ENCODE results near the gene C18orf32. TPM values are rescaled to one million over a fixed set of nuclear protein-coding genes. Genes with fewer than 3 reads are reported as not detected.
A peak's percentile ranks its signal among the peaks of the same experiment; 100 is the strongest.

Gene C18orf32
- total and polyA plus RNA-seq, 10 of the 15 experiments (the other 5 are each of a cell fraction or from before 2014, with no cell fraction given): 11.5 to 67.0 (median 32.9) TPM

DNA sequence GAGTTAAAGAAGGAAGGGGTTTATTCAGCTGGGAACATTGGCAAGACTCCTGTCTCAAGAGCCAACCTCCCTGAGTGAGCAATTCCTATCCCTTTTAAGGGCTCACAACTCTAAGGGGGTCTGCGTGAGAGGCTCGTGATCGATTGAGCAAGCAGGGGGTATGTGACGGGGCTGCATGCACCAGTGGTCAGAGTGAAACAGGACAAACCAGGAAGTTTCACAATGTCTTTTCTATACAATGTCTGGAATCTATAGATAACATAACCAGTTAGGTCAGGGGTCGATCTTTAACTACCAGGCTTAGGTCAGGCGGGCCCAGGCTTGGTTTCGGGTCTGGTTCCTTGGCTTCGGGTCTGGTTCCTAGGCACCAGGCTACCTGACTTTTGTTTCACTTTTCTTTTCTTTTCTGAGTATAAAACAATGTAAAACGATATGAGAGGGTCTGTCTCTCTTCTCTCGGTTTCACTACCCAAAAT, 44.7 kb upstream of the C18orf32 start:
- Histone ChIP-seq H3K79me2 (ENCODE audit: control insufficient read depth, insufficient read depth, low read length) (no peaks in the 10 kb centered on the region), H3K27ac (ENCODE audit: control insufficient read depth, insufficient read depth) (no peak overlapping the region; the same call in 1 of the 2 replicates), H3K9ac (ENCODE audit: control insufficient read depth, insufficient read depth, low read length) (no peak overlapping the region), H3K4me2 (ENCODE audit: control insufficient read depth, insufficient read depth) (peak overlapping the region; percentile 76), H2AFZ (ENCODE audit: control insufficient read depth, low read depth, low read length) (peak overlapping the region; percentile 65), H3K36me3 (ENCODE audit: control insufficient read depth in 2 of 2, insufficient read depth in 2 of 2, low read length in 1 of 2) (no peaks in the 10 kb centered on the region), H3K4me3 (no peak overlapping the region), H3K9me3 (replicated peaks; ENCODE audit: control insufficient read depth, insufficient read depth, low read length) (no peaks in the 10 kb centered on the region), H3K27me3 (replicated peaks in 1 of 2; ENCODE audit: control insufficient read depth in 2 of 2, insufficient read depth in 2 of 2, low read length in 1 of 2) (no peaks in the 10 kb centered on the region), H4K20me1 (ENCODE audit: control insufficient read depth, insufficient read depth) (no peaks in the 10 kb centered on the region), H3K4me1 (ENCODE audit: control insufficient read depth, insufficient read depth, low read length) (peaks cover 8% of the 10 kb centered on the region)
- in situ Hi-C loops (cut with MboI) (no loop called here), intact Hi-C loops (cut with micrococcal nuclease; ENCODE audit: unreplicated experiment) (no loop called here)
- SMC1A ChIA-PET (ENCODE audit: uncharacterized antibody, unreplicated experiment): interaction anchor here (0.6 to 0.9 kb wide), 2 partner anchors 34 to 346 kb away, joined by 3 to 4 read pairs; no protein-coding TSS in a partner anchor
- peak; percentile 87 for ATAC-seq
- DNase-seq (ENCODE audit: low read depth, low spot score): no peak
- BruUV-seq (replicated peaks): no TSS peak
- WGBS (ENCODE audit: insufficient coverage, insufficient replicate concordance, low lambda C conversion rate, missing lambda C conversion rate): 34% methylated on average over 10 of the region's 10 CpGs
- RAD21 ChIA-PET (ENCODE audit: unreplicated experiment): interaction anchor here (0.8 kb wide), 1 partner anchor 72 kb away, joined by 3 read pairs; no protein-coding TSS in a partner anchor
- POLR2A ChIA-PET: interaction anchor here (0.6 to 0.7 kb wide), 2 partner anchors 43 to 217 kb away, joined by 4 to 5 read pairs; no protein-coding TSS in a partner anchor
- FAIRE-seq: peak; percentile 52
- TF ChIP-seq TCF3 (IDR thresholded peaks at IDR 0.05; ENCODE audit: borderline replicate concordance, insufficient read depth, low read depth, low read length): no peak
- TF ChIP-seq, protein P1, sequence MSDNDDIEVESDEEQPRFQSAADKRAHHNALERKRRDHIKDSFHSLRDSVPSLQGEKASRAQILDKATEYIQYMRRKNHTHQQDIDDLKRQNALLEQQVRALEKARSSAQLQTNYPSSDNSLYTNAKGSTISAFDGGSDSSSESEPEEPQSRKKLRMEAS (IDR thresholded peaks at IDR 0.05; ENCODE audit: low read depth, low read length): no peak
- peak in 1 of 2 experiments; percentile 34; a peak in 1 of 4 replicates for TF ChIP-seq BHLHE40 (IDR thresholded peaks at IDR 0.05; ENCODE audit: borderline replicate concordance in 1 of 2, low read depth in 2 of 2, low read length in 1 of 2)
- TF ChIP-seq KDM1A (IDR thresholded peaks at IDR 0.05; ENCODE audit: borderline replicate concordance): no peak
- TF ChIP-seq NR2F1 (conservative IDR thresholded peaks at IDR 0.05): peak; percentile 49; the same call in 1 of the 2 replicates
- CTCF ChIA-PET: interaction anchor here (0.6 to 1.5 kb wide), 5 partner anchors 9 to 329 kb away, joined by 3 to 6 read pairs (median 3); no protein-coding TSS in a partner anchor

DNA sequence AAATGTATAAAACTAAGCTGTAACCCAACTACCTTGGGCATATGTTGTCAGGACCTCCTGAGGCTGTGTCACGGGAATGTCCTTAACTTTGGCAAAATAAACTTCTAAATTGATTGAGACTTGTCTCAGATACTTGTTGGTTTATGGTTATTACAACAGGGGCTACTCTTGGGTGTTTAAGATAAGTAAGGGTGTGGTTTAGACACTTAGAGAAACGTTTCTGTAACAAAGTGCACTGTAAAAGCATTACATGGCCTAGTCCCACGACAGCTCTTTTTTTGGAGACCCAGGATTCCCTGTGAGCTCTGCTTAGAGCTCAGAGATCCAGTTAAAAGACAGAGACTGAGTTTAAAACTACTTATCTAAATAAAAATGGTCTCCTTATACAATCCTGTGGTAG, 42.6 kb upstream of the C18orf32 start:
- FAIRE-seq: no peak

More for the DNA sequence above, 42.6 kb upstream of the C18orf32 start:
- CTCF ChIA-PET: interaction anchor here (0.6 kb wide), 1 partner anchor 24 kb away, joined by 4 read pairs; no protein-coding TSS in a partner anchor
- DNase-seq (ENCODE audit: low read depth, low spot score) (no peak), ATAC-seq (no peak)
- no peaks in the 10 kb centered on the region for H4K20me1 ChIP-seq (ENCODE audit: control insufficient read depth, insufficient read depth)
- RAD21 ChIA-PET (ENCODE audit: unreplicated experiment): no interaction called here
- no peaks in the 10 kb centered on the region for H3K27me3 ChIP-seq (replicated peaks in 1 of 2; ENCODE audit: control insufficient read depth in 2 of 2, insufficient read depth in 2 of 2, low read length in 1 of 2)
- H3K4me2 ChIP-seq (ENCODE audit: control insufficient read depth, insufficient read depth): no peak overlapping the region
- in situ Hi-C loops (cut with MboI) (no loop called here), intact Hi-C loops (cut with micrococcal nuclease; ENCODE audit: unreplicated experiment) (no loop called here)
- POLR2A ChIA-PET: no interaction called here
- peaks cover 8% of the 10 kb centered on the region for H3K4me1 ChIP-seq (ENCODE audit: control insufficient read depth, insufficient read depth, low read length)
- no peaks in the 10 kb centered on the region for H3K79me2 ChIP-seq (ENCODE audit: control insufficient read depth, insufficient read depth, low read length)
- BruUV-seq (replicated peaks): no TSS peak
- no peaks in the 10 kb centered on the region for H3K36me3 ChIP-seq (ENCODE audit: control insufficient read depth in 2 of 2, insufficient read depth in 2 of 2, low read length in 1 of 2)
- SMC1A ChIA-PET (ENCODE audit: uncharacterized antibody, unreplicated experiment): no interaction called here
- WGBS (ENCODE audit: insufficient coverage, insufficient replicate concordance, low lambda C conversion rate, missing lambda C conversion rate): 49% methylated on average over 3 of the region's 3 CpGs
- no peak overlapping the region for H3K4me3 ChIP-seq
- no peak overlapping the region for H3K9ac ChIP-seq (ENCODE audit: control insufficient read depth, insufficient read depth, low read length)
- TF ChIP-seq, protein P2, sequence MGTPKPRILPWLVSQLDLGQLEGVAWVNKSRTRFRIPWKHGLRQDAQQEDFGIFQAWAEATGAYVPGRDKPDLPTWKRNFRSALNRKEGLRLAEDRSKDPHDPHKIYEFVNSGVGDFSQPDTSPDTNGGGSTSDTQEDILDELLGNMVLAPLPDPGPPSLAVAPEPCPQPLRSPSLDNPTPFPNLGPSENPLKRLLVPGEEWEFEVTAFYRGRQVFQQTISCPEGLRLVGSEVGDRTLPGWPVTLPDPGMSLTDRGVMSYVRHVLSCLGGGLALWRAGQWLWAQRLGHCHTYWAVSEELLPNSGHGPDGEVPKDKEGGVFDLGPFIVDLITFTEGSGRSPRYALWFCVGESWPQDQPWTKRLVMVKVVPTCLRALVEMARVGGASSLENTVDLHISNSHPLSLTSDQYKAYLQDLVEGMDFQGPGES (IDR thresholded peaks at IDR 0.05): no peak
- TF ChIP-seq PAX8 (IDR thresholded peaks at IDR 0.05) (no peak), EP300 (IDR thresholded peaks at IDR 0.05; ENCODE audit: borderline replicate concordance in 1 of 2, control insufficient read depth in 1 of 2, low read depth in 2 of 2, low read length in 2 of 2) (no peak), SREBF2 (IDR thresholded peaks at IDR 0.05; ENCODE audit: low read length) (no peak), NR2C2 (IDR thresholded peaks at IDR 0.05; ENCODE audit: borderline replicate concordance, control insufficient read depth, insufficient read length, low read depth) (no peak)
- no peak overlapping the region for H3K27ac ChIP-seq (ENCODE audit: control insufficient read depth, insufficient read depth)
- no peaks in the 10 kb centered on the region for H3K9me3 ChIP-seq (replicated peaks; ENCODE audit: control insufficient read depth, insufficient read depth, low read length)
- no peak overlapping the region for H2AFZ ChIP-seq (ENCODE audit: control insufficient read depth, low read depth, low read length)

Measured in GM12878 (cell line).